GM19468 (cell line): ENCODE results near the gene DPEP3.
"Not testable (repeated sequence)": the region's sequence is repeated elsewhere in the genome, so short reads cannot be mapped to it uniquely, and the experiment has no call there.

Experiments
- ATAC-seq: cut with Tn5 transposase; IDR thresholded peaks from one replicate; pipeline ENCODE4 v1.9.1; 2021; ENCODE audit warnings: mild to moderate bottlenecking, moderate library complexity, moderate number of reproducible peaks; ENCODE audit not compliant: unreplicated experiment; ENCODE audit errors: extremely low read depth

Gene DPEP3

GRCh38 chr16:67995423-67995822 is 15.1 kb upstream of the DPEP3 start:
- ATAC-seq, result no peak

GRCh38 chr16:67994040-67994408 is 13.7 kb upstream of the DPEP3 start:
- not testable (repeated sequence) for ATAC-seq

DNA sequence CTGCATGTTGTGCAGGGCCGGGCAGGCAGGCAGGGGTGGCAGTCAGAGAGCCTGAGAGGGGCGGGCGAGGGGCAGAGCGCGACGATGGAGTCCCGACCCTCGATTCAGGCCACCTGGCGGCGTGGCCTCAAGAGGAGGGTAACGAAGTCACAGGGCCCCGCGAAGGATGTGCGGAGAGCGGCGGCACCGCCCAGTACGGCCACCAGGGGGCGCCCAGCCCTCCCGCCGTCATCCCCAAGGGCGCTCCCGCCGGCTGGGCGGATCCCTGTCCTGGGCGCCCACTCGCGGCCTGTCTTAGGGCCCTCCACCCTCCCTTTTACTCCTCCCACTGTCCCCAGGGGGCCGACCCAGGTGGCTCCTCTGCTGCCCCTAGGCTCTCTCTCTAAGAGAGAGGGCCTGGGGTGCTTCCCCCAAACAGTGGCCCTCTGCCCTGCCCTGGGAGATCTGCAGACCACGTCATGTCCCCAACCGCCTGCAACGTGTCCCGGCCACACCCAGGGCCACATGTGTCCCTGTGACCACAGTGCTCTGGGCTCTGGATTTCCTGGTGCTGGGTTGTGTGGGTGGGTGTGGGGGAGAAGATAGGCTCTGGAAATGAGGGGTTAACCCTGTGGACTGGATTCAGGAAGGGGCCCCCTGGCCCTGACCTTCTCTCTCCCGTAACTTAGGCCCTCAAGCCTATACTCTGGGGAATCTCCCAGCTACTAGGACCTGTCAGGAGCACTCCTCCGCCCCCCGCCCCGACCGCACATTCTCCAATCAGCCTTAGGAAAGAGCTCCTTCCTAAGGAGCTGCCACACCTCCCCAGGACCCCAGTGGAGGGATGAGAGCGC is 13.1 kb upstream of the DPEP3 start:
- ATAC-seq, result peak; percentile 38

DNA sequence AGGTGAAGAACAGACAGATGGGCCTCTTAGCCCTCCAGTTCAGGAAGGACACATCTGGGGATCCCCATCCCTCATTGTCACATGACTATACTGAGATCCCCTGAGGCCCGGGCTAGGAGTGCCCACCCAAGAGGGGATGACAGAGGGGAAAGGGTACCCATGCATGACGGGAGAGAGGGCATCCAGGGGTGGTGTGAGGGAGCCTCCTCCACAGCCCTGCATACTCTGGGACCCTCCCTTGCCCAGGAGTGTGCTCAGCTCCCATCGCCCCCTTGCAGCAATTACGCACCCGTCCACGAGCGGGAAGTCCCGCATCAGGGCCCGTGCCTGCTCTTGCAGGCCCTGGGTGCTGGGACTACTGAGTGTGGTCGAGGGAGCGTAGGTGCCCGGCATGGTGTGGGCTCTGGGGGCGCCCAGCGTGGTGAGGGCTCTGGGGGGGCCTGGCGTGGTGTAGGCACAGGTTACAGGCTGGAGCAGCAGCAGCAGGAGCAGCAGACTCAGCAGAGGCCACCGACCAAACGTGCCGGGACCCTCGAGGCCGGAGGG is 12.4 kb upstream of the DPEP3 start:
- no peak for ATAC-seq

DNA sequence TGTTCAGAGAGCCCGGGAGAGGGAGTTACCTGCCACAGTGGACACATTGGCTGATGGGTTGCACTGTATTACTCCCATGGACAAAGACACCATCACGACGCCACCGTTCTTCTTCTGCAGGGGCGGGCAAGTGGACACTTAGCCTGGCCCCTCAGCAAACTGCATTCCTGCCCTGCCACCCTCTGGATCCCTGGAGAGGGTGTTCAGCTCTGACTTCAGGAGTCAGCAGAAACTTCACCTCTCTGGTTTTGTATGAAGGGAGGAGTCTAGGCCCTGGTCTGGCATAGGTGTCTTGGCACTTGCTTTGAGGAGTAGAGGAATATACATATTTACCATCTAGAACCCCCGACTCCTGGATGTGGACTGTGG is 9.7 kb upstream of the DPEP3 start:
- ATAC-seq, result no peak

DNA sequence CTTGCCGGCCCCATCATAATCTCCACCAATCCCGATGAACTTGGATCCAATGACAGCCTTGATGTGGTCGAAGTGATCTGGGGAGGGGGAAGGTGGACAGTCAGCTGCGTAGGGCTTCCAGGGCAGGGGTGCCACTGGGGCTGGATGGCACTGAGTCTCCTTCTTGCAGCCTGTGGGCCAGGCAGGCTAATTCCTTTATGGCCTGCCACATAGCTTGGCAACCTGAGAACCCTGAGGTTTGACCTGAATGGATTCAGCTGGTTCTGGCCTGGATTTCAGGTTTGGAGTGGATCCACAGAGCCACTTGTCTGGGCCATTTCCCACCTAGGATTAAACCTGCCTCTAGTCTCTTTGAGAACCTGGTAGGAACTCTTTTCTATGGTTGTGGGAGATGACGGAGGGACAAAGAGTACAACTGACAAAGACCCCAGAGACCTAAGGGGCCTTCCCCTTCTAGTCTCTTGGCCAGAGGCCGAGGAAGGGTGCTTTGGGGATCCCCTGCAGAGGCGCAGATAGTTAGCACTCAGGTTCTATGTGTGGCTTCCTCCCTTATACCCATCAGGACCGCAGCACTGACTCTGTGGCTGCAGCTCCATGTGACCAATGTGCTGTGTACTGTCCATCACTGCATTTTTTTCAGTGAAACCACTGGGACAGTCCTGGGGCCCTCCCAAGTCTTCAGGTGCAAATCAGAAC is 9.2 kb upstream of the DPEP3 start:
- ATAC-seq, result no peak

DNA sequence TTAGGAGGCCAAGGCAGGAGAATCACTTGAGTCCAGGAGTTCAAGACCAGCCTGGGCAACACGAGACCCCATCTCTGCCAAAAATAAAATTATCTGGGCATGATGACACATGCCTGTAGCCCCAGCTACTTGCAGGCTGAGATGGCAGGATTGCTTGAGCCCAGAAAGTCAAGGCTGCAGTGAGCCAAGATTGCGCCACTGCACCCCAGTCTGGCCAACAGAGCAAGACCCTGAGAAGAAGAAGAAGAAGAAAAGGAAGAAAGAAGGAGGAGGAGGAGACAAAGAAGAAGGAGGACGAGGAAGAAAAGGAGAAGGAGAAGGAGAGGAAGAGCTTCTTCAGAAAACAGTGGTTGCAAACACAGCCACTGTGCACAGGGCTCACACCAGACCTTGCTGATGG is 8.4 kb upstream of the DPEP3 start:
- ATAC-seq, result no peak

DNA sequence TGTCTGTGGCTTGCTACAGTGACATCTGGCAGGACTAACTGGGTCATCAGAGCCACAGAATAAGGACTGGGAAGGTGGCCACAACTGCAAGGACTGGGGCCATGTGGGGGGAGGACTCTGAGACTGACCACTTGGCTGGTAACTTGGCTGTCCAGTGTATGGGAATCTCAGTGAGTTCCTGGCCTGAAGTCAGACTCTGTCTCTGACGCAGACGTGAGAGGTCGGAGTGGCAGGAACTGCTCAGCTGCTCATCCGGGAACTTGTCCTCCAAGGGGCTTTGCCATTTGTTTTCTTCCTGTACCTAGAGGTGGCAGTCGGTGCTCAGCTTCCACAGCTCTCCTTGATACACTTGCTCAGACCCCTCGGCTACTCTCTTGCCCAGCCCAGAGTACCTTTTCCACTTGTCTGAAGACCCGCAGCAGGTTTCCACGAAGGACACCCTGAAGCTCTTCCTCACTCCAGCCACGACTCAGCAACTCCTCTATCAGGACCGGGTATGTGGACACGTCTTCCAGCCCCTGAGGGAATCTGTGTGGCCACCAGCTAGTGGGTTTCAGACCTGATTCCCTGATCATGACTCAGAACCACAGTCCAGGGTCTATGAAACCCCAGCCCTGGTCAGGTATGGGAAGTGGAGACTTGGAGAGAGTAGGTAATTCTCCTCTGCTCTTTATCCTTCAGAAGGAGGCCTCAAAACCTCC is 7.3 kb upstream of the DPEP3 start:
- ATAC-seq, result no peak

GRCh38 chr16:67986949-67987348 is 6.7 kb upstream of the DPEP3 start:
- no peak for ATAC-seq

GRCh38 chr16:67982011-67982696 is 1.9 kb upstream of the DPEP3 start:
- no peak for ATAC-seq

GRCh38 chr16:67977469-67978227 is 2.7 kb downstream of the DPEP3 start:
- no peak for ATAC-seq

GRCh38 chr16:67977005-67977404 is 3.3 kb downstream of the DPEP3 start:
- ATAC-seq, result no peak

DNA sequence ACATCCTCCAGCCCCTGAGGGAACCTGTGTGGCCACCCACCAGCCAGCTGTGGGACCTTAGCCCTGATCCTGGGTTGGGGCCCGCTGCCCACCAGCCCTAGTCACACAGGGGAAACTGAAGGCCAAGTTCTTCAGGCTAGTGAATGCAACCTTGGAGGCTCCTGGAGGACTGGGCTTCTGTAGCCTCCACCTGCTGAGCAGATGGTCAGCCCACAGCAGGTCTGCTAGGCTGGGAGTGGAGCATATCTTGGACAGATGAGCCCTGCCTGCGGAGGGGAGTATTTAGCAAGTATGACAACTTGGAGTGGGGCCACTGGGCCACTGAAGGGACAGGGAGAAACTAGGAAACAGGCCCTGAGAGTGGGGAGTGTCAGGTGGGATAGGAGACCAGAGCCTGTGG is 4.1 kb downstream of the DPEP3 start:
- no peak for ATAC-seq

DNA sequence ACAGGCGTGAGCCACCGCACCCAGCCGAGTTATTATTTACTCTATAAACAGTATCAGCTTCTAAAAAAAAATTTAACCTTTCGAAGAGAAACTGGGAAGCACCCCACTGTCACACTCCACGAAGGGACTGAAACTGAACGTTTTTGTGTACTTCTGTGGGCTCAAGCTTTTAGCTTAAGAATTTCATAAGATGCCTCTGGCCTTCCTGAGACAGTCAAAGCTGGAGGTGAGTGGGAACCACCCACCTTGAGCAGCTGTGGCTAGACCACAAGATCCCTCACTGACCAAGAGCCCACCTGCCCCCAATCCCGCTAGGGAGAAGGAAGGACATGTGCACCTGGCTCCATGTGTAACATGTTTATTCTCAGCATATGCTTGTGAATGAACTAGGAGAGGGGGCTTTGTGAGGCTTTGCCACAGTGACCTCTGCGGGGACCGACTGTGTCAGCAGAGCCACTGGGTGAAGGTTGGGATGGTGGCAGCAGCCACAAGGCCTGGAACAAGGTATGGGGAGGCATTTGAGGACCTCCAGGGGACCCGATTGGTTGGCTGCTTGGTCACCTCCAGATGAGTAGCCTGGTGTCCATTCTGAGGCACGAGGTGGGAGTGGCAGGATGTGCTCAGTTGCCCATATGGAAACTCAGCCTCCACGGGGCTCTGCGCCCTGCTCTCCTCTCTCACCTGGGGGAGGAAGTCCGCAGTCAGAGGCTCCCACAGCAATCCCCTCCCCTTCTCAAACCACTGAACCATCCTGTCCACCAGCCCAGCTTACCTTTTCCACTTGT is 4.8 kb downstream of the DPEP3 start:
- ATAC-seq, result peak; percentile 18

GRCh38 chr16:67972285-67972684 is 8.0 kb downstream of the DPEP3 start:
- not testable (repeated sequence) for ATAC-seq

DNA sequence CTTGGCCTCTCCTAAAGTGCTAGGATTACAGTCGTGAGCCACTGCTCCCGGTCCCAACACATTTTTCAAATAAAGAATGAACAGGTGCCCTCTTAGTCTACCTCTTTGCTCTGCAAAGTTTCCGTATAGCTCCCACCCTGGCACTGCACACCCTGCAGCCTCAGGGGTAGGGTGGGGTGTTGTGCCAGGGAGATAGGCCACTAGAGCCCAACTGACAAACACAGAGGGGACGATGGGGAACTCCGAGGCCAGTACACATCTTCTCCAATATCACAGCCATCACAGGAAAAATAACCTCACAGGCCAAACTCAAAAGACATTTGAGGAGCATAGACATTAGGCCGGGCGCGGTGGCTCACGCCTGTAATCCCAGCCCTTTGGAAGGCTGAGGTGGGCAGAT is 9.2 kb downstream of the DPEP3 start:
- no peak for ATAC-seq

DNA sequence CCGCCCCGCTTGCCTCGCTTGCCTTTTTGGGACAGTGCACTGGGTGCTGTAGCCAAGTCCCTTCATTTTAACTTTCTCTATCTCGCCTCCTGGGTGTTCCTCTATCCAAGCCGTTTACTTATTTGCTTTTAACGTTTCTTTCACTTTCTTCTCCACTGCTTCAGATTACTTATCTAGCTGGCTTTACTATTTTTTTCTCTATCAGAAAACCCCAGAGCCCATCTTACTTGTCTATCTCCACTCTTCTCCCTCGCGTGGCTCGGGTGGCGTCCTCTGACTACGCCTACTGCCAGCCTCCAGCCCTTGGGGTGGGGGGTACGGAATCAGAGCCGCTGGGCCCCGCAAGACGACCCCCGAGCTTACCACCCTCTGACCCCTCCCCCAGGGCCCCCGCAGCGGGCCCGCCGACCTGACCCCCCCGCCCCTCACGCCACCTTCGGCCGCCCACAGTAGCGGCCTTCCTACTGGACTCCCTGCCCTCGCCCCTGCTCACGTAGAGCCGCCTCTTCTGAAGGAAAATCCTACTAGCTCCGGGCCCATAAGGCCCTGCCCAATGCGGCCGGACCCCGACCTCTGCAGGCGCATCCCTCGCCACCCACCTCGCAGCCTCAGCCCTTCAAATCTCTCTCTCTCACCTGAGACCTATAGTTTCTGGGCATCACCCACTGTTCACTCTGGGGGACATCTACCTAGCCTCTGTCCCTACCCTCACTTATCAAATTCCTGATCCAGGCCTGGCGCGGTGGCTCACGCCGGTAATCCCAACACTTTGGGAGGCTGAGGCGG is 10.9 kb downstream of the DPEP3 start:
- ATAC-seq, result no peak
